HUDEP-2 (cell line): ENCODE data around the gene AUTS2.

ENCODE experiments used
- DNase-seq, 76 experiments: peaks; one replicate each; lab custom pipeline; 2025; ENCODE audit not compliant: unreplicated experiment in 76 of 76; lab: John Stamatoyannopoulos, UW

AUTS2 gene

GRCh38 chr7:70701991-70702390, 1103.7 kb downstream of the AUTS2 start:
- no peak for DNase-seq

DNA sequence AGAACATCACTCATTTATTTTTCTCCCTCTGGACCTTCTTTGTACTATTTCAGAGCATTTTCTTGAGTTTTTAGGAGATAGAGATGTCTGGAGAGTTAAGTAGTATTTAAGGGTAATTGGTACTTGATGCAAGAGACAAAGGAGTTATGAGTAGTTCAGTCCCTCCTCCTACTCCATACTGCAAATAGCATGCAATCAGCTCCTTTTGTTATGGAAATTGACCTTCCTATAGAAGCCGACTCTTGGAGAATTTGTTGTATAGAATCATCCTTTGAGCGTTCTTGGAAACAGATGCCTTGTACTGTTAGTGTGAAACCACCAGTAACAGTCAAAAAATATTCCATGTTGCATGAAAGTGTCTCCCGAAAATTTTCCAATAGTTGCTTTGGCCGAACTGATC, 1105.5 kb downstream of the AUTS2 start:
- no peak for DNase-seq

- DNase-seq = no peak
Measured at GRCh38 chr7:70704831-70705346, 1106.6 kb downstream of the AUTS2 start.

DNA sequence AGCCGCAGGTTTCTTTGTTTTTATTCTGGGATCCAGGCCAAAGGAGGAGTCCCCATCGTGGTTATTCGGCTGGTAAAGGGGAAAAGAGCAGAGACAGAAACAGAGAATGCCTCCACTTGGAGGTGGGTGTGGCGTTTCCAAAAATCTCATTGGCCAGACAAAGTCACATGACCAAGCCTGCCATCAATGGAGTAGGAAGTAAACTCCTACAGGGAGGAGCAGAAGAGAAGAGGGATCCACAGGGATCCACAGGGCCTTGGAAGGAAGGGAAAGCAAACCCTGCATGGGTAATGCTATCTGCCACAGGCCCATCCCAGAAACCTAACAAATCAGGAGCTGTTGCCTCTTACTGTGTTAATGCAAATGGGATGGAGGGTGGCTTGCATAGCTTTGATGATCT, 1107.9 kb downstream of the AUTS2 start:
- DNase-seq = no peak

- DNase-seq = no peak
Measured at GRCh38 chr7:70706698-70707097, 1108.4 kb downstream of the AUTS2 start.

- no peak for DNase-seq
Measured at GRCh38 chr7:70707823-70708243, 1109.6 kb downstream of the AUTS2 start.

DNA sequence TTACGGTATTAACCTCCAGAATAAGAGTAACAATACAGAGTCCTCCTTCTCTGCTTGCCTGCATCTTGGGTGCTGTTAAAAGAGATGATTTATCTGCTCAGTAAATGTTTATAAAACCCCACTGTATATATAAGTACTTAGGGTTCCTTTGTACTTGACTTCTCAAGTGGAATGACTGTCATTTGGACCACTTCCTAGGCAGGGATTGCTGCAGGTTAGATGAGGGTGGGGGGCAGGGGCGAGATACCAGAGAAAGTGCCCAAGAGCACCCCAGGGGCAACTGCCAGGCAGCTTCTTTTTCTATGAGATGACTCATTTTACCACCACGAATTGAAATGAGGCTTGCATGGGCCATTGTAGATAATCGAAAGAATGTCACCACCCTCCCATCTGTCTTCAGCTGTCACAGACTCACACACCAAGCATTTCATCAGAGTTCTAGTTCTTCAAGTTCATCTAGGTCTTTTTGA, 1111.8 kb downstream of the AUTS2 start:
- DNase-seq = no peak

- DNase-seq = no peak
Measured at GRCh38 chr7:70710651-70711050, 1112.4 kb downstream of the AUTS2 start.

DNA sequence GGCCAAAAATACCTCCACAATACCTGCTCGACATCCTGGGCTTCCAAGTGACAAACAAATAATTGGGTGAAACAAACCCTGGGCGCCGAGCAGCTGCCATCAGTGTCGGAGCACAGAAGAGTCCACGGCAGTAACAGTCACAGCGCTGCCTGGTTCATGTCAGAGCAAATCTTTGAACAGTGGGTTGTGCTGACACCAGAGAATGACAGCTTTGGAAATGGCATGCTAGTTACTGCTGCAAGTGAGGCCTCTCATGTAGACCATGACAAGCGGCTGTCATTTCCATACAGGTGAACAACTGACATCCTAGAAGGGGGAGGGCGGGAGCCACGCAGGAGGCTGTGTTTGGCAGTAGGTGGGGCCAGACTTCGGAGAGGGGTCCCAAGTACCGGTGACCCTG, 1113.2 kb downstream of the AUTS2 start:
- no peak for DNase-seq

DNA sequence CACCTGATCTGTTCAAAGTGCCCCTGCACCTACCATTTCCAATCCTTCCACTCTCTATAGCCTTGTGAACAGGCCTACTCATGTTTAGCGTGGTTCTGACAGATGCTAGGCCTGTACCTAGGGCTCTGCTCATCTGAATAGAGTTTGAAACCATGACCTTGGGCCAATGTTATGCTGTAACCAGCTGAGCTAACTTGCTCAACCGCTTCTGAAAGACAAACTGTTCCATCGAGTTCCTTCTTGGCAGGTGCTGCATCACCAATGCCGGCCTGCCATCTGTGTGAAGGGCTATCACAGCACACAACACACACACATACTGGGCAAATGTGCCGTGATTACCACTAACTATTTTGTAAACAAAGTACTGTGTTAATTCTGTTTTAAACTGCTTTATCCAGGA, 1114.7 kb downstream of the AUTS2 start:
- DNase-seq = no peak

- DNase-seq = no peak
Measured at GRCh38 chr7:70714506-70715038, 1116.3 kb downstream of the AUTS2 start.

GRCh38 chr7:70717553-70718329, 1119.5 kb downstream of the AUTS2 start:
- DNase-seq = no peak

GRCh38 chr7:70719125-70719524, 1120.8 kb downstream of the AUTS2 start:
- DNase-seq = no peak

DNA sequence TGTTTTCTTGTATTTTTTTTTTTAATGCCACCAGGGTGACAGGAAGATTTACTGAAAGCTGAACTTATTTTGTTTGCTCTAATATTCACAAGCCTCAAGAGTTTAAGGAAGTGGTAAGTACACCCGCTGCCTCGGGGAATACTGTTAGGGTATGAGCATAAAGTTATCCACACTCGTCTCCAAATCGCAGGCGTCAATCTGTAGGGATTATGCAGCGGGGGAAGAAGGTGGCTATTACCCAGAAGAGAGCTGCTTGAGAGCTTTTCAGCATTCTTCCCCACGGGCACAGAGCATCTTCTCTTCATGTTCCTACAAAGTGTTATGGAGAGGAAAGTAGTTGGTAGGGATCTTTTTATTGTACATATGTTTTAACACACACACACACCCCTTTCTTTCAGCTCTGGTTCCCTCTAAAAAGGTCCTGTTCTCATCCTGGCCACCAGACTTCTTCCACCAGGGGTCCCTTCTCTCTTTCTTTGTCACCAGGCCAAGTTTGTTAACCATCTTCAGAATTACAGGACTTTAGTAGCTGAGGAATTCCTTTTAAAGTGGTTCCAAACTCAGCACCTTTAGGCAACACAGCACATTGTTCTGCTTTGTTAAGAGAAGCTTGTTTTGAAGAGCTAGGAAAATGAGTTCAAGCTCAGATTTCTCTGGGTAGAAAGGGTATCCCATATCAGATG, 1122.1 kb downstream of the AUTS2 start:
- no peak for DNase-seq

DNA sequence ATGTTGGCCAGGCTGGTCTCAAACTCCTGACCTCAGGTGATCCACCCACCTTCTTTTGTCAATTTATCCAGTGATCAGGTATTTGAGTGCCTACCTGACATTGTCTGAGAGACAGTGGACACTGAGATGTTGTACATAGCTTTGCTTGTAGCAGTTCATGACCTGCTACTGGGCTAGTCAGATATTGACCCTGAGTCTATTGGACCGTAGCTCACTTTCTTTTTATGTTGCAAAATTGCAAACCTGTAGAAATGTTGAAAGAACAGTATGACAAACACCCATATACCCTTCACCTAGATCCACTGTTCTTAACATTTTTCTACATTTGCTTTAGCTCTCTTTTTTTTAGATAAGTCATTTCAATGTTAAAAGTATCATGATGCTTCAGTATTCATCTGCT, 1123.2 kb downstream of the AUTS2 start:
- DNase-seq = no peak

DNA sequence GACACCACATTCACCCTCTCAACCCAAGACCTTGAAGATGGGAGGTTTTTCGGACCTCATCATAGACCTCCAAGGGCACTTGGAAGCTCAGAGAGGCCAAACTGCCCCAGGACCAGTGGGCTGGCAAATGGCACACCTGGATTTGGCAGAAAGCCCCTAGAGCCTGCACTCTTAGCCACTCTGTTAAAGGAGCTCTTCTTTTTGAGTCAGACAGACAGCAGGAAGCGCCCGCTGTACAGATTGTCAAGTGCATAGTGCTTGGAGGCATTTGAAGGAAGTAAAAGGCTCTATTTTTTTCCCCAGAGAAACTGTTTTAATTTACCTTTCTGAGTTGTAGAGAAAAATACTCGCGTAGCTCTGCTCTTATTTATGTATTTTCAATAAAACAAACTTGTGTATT, 1125.1 kb downstream of the AUTS2 start:
- DNase-seq = no peak

DNA sequence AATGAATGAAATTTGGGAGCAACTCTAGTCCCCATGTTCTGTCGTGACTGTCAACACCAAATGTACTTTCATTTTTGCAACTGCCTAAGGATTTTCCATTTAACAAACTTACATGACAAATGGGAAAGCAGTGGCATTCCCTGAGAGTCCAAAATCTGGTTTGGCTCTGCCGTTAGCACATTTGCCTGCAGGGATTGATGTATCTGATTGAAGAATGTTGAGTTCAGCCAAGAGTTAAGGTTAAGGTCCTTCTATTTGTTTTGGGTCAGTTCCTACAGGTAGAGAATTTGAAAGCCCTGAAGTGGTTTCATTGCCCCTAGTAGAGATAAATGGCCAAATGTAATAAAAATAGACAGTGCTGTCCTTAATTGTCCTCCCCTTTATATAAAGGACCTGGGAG, 1127.2 kb downstream of the AUTS2 start:
- no peak for DNase-seq

DNA sequence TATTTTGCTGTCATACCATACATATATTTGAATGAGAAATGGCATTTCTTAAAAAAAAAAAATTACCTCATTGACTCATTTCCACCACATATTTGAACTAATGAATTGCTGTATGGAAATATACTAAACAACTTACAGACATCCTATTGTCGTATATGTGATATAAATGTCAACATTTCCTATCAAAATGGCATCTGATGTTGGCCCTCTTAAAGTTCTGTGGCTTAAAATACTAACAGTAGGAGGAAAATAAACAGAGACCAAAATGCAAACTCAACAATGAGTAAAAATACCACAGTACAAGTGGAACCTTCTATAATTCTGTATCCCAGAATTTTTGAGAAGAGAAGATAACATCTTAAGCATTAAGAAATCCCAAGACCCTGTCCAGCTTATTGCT, 1128.0 kb downstream of the AUTS2 start:
- no peak for DNase-seq

- DNase-seq = no peak
Measured at GRCh38 chr7:70726951-70727378, 1128.7 kb downstream of the AUTS2 start.

DNA sequence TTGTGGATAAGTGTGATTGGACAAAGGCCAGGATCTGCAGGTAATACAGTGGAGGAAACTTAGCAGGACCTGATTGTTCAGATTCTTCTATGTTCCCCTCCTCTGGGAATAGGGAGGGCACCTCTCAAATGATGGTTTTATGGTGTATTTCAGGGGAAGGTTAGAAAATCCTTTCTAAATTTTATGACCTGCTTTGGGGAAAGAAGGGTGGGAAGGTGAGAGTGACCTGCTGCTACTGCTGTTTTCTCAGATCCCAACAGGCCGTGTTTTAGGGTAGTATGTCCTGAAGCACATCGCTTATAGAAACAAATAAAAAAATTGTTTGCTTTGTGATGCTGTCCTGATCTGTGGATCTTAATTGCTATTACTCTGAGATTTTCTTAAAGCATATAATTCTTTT, 1129.6 kb downstream of the AUTS2 start:
- DNase-seq = no peak

GRCh38 chr7:70728872-70729552, 1130.7 kb downstream of the AUTS2 start:
- no peak for DNase-seq
